ENCODE results near the gene CRIM1.

CRIM1 gene

DNA sequence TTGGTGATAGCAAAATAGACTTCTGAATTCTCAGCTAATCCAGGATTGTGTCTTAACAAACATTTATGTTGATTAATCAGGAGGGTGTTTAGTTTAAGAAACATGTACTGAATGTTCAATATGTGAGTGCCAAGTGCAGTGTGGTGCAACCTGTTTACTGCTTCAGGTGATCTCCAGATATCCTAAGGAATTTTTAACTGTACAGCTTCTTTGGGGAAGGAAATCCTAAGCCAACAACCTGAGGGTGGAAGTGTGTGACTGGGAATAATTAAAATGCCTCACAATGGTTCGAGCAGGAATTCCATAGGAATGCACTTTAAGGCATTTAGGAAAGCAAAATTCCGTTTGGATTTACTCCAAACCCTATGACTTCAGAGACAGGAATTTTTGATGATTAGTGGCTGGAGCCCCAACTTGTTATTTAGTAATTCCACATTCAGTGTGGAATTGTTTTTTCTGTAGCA lies 16.4 kb downstream of the CRIM1 start:
- DNase-seq, result no peak

DNA sequence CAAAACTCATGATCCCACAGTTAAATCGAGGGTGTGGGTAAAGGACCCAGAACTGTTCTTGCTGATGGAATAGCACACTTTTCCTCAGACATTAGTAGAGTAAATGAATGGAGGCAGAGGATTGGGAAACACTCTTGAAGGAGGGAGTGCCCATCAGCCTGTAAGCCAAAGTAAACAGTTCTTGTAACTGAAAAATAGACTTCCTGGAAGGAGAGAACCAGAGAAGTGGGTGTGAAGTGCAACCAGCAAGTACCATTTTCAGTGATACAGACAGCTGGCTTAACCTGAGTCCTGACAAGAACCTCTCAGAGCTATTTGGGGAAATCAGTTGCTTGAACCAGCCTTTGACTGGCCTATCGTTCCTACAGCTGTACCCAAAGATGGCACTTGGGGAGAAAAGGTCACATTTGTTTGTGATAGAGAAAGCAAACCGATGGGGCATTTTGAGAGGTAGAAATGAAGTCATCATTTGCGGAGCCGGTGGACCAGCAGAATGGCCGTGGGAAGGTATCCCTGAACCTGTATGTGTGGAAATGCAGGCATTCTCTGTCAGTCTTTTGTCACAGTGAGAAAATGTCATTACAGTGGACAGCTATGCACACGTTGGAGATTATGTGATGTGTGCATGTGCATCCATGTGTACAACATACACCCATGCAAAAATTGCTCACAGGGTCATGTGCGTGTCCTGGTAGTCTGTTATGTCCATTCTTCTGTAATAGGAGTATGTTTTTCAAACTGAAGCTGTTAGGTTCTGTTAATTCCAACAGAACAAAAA lies 17.8 kb downstream of the CRIM1 start:
- no peak for DNase-seq

DNA sequence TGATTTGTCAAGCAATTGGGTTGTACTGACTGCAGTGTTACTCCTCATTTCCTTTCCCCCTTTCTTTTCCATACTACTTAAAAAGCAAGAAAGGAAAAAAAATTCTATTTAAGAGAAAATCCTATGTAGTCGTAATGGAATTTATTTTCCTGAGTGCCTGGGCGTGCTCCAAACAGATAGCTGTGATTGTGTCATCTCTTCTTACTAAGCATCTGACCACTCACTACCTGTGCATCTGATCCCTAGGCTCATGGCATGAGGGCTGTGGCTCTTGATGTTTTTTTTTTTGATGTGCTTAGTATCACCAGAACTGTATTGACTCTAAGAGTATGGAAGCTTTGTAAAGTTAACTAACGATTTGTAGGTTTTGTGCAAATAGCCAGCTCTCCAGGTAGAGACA lies 19.0 kb downstream of the CRIM1 start:
- DNase-seq, result no peak

DNA sequence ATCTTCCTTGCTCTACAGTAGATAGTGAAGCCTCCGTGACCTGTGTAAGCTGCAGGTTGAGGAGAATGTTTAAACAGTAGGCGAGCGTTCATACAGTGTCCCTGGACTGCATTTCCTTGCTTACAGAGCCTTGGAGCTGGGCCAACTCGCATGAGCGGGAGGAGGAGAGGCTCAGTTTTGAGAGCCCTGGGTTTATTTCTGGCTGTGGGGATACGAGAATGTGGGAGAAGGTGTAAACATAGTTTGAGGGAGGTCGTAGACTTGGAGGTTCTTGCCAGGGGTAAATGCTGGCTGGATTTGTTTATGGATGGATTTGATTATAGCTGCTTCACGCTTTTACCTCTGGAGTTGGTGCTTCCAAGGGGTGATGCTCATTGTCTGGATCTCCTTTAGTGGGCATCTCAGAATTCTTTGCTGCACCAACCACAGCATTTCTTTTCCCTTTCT lies 20.8 kb downstream of the CRIM1 start:
- DNase-seq, result peak in 2 of 4 experiments; percentile 15 to 36

DNA sequence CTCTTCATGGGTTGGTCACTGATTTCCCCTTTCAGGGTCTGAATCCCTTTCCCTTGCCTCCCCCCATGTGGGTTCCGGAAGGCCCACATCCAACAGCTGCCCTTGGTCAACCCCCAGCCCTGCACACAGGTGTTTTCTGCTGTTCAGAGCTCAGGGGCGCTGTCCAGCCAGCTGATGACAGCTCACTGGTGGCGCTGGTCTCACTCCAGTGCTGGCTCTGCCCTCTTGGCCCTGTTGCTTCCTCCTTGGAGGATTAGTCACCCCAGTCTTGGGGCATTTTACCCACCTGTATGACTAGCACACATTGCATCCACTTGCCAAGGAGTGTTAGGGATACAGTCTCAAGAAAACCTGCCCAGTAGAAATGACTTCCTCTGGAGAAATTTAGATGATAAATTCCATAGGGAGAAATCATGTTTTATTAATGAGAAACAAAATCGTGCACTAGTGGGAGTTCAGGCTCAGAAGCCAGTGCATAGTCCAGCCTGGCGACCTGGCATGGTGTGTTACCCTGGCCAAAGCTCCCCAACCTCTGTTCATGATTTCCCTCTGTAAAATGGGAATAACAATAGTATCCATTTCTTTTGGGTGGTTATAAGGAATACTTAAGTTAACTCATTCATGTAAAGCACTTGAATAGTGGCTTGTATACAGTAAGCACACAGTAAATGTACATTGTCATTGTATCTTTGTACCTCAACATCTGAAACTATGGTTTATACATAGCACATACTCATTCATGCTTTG lies 21.6 kb downstream of the CRIM1 start:
- no peak for DNase-seq

DNA sequence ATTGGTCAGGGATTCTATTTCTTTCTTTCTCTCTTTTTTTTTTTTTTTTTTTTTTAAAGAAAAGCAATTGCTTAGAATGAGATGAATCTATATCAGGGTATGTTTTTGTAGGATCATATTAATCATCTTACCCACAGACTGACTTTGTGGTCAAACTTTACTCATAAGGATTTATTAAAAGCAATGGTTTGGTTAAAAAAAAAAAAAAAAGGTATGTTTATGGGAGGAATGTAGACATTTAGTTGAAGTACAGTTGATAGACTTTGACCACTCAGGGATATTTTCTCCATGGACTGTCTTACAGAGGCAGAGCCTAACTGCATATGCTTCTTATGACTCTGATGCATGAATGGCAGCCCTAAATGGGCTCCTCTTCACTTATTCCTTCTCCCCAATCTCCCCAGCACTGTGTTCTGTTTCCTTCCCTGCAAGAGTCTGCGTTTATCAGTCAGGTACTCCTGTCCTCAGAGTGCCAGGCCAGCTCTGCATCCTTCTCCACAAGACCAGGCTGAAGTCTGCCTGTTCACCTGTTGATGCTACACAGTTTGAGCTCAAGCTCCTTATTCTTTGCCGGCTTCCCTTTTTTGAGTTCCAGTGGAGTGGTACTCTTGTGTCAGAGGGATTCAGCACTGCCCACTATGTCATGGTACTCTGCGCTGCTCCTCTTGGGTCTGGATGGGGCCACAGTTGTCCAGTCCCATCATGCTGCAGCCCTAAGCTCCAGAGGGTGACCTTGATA lies 24.3 kb downstream of the CRIM1 start:
- DNase-seq, result no peak

DNA sequence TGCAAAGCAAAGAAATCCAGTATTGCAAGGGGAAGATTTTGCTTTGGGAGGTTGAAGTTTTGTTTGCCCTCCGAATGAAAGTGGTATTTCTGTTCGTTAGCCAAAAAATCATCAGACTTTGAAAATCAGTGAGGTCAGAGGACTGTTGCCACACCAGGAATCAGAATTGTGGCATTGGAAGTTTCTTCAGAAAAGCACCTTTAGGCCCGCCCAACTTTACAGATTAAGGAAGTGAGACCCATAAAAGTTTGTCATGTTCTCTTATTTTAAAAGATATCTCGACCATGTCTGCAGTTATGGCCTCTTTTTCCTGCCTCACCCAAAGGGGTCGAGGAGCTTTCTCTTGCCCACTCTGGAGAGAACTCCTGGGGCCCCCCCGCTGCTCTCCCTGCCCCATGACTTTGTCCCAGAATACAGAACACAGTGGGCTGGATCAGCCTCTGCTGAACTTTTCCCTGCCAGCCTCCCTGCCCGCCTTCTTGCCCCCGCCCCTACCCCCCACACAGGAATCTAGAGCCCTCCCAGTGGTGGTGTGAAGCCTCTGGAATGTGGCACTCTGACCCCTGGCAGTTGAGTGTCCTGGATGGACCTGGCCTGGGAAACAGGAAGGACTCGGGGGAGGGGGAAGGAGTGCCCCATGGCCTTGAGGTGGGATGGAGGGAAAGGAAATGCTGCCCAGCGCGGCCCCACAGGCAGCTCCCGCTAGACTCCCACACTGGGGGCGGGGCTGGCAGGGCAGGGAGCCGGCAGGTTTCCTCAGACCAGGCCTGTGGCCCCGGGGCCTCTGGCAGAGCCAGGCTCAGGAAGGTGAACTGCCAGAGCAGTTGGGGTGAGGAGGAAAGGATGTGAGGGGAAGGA lies 25.3 kb downstream of the CRIM1 start:
- peak; percentile 6 to 53 (median 23) for DNase-seq

DNA sequence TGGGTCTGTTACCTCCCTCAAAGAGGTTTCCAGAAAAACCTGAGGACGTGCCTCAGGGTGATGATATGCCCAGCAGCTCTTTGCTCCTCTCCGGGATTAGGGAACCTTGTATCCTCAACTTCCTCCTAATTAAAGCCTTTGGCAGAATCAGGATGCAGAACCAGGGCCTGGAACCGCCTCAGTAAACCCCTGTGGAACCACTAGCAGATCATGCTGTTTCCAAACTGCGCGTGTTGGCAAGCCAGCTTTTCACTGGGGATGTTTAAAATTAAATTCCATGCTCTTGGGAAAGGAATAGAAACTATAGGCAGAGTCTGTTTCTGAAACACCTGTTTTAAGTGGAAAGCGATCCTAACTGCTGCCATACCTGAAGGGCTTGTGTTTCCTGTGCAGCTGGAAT lies 26.4 kb downstream of the CRIM1 start:
- DNase-seq, result peak in 1 of 4 experiments; percentile 6

DNA sequence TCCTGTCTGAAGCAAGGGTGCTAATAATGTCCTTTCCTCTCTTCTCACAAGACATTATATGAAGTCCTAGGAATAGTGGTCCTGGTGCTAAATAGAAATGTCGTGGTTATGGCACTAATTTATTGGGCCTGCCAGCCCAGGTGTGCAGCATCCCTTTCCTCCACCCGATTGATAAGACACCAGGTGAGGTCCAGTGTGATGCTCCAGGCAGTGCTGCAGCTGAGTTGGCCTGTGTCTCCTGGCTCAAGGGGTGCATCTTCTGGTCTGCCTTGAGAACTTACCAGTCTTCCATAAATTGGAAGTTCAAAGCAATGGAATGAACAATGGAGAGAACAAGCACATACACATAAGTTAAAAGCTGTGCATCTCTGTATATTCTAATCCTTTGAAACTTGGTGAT lies 26.9 kb downstream of the CRIM1 start:
- no peak for DNase-seq

DNA sequence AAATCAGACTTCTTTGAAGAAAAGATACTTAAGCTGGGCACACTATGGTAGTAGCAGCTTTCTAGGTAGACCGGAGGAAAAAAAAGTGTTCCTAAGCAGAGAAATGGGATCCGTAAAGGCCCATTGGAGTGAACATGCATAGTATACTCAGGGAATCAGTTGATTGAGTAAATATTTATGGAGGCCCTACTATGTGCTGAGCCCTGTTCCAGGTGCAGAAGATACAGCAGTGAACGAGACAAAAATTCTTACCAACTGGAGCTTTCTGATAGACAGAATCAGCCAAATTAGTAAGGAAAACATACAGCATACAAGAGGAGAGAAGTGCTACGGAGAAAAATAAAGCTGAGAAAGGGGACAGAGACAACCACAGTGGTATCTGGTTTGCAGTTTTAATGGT lies 28.1 kb downstream of the CRIM1 start:
- no peak for DNase-seq

DNA sequence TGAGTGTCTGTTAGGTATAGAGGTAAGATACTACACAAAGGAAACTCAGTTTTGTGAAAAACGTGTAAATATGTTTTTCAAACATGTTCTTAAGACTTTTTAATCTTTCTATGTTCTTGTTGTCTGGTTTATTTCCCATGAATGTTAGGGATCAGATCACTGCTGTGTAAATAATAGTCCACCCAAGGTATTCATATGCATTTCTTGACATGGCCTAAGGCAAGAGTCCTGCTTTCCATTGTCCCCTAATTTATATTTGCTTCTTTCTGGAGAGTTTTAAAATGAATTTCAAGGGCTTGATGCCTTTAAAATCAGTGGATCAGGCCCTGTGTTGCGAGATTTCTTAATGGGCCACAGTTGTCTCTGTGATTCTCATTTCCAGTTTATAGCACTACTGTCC lies 28.9 kb downstream of the CRIM1 start:
- DNase-seq, result no peak

DNA sequence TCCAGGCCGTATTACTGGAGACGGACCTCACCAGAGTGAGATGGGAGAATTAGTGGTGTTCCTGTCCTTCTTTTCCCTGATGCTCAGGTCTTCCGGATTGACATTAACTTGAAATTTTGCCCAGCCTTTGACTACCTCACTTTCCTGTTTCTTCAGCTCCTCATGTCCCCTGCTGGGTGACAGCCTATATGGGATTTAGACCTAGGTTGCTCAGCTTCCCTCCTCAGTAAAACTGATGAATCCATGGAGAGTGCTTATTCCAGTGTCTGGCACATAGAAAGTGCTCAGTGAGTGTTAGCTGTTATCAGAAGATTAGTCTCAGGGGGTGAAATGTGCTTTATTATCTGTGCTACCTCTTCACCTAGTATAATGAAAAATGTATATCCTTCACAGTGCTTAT lies 30.0 kb downstream of the CRIM1 start:
- DNase-seq, result no peak

DNA sequence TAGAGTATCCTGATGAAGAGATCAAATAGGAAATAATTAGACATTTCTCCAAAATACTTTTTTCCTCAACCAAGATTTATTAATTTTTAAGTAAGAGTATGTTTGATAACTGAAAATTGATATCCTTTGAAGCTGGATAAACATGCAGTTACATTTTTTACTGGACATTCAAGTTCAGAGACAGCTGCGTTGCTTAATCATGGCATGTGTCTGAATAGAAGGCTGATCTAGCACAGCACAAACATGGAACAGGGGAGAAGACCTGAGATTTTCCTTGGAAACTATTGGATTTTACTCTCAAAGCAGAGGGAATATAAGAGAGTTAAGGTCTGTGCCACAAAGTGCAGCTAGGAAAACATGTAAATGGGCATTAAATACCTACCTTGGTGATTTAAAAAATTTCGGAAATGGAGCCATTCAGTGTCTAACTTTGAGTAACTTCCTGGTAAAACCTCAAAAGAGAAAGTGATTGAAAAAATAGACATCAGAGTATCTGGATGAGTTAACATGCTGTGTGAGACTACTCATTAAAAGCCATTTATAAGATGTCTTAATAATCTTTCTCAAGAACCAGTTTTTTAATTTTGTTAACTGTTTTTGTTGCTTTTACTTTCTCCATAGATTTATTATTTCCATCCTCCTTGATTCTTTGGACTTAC lies 31.8 kb downstream of the CRIM1 start:
- DNase-seq, result no peak

DNA sequence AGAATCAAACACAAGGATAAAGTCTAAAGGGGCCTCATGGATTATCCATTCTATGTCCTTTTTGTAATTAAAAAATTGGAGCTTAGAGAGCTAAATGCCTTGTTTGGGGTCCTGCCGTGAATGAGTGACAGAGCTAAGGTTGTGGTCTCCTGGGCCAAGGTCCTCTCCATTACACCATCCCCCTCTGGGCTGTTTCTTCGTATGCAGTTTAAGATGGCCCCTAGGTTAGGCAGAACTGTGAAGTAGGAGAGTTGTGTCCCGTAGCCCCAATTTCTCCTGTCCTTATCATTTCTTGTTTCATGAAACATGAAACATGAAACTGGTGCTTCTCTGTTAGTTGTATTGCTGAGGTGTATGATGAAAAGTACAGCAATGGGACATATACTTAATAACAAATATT lies 32.9 kb downstream of the CRIM1 start:
- no peak for DNase-seq

DNA sequence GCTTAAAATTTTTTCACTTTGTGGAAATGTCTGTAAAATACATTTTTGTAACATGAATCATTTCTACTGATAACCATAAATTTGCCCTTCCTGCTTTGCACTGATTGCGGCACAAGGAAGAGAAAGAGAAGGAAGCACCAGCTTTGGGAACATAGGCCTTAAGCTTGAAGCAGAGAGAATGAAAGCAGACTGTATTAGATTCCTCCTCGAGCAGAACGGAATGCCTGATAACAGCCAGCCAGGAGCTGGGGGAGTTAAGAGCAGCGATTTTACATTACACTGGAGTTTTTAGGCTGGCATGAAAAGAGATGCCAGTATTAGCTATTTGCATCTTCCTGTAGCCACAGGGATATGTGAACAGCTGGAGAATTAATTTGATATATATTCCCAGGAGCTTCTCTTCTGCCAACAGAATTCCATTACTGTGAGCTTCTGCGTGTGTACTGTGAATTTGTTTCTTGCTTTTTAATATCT lies 33.5 kb downstream of the CRIM1 start:
- DNase-seq, result no peak

DNA sequence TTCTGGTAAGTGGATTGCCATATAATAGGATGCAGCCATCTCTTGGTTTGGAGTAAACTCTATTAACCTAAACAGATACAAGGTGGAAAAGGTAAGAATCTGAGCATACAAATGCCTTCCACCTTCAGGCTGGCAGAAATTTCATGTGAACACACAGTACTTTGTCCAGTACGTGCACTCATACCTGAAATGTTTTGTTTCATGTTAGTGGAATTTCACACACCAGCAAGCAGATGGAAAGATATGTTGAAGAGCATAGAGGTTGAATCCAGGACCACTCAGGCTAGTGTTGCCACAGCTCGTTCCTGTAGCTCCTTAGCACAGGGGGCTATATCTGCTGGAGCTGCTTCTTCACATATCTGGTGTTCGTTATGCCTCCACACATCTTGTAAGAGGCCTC lies 34.0 kb downstream of the CRIM1 start:
- DNase-seq, result no peak

DNA sequence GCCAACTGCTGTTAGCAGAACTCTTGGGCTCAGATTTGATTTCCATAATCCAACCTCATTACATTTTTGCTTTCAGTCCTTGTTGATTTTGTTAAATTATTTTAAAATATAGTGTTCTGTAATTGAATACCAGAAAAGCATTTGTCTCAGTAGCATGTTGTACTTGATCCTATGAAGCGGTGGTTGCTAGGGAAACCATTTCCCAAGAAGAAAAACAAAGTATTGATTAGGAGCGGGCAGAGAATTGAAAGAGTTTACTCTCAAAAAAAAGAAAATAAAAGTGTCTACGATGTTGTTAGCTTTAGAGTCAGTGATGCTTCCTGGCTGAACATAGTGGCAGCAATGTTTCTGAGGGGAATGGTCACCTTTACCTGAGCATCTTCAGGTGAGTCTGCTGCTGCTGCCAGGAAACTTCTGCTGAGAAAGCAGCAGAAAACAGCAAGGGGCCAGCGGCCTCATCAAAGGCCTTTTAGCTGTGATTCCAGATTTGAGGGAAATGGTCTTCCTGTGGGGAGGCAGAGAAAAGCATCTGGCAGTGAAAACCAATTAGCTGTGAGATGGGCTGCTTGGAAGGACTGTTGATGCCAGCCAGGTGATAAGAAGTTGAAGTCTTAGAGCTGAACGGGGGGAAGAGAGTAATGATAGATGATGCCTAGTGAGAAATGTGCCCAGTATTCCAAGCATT lies 37.1 kb downstream of the CRIM1 start:
- no peak for DNase-seq

DNA sequence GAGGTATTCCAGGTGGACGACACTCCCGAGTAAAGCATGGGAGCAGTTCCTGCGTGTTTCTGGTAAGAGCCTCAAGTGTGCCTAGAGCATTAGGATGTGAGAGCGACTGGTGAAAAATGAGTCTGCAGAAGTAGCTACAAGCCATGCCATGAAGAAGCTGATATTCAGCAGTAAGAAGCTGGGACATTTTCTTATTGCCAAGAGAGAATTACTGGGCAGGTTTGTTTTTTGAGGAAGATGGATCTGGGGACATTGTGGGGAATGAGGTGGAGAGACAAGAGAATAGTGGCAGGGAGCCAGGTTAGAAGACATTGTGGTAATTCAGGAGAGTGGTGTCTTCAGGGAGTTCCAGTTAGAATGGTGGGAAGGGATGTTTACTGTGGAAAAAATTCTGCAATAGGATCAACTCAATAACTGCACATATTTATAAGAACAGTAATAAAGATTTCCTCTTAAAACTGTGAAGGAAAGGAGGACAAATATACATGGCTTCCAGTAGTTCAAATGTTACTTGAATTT lies 38.2 kb downstream of the CRIM1 start:
- DNase-seq, result no peak

DNA sequence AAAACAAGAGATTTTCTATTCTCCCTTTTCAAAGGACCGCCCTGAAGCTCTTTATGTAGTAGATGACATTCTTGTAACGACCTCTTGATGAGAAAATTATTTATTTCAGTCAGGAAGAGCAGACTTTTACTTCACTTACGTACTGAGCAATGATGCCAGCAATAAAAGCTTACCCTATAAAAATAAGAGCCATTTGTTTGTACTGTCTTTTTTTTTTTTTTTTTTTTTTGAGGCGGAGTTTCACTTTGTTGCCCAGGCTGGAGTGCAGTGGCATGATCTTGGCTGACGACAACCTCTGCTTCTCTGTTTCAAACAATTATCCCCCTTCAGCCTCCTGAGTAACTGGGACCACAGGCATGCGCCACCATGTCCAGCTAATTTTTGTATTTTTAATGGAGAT lies 39.2 kb downstream of the CRIM1 start:
- DNase-seq, result no peak

DNA sequence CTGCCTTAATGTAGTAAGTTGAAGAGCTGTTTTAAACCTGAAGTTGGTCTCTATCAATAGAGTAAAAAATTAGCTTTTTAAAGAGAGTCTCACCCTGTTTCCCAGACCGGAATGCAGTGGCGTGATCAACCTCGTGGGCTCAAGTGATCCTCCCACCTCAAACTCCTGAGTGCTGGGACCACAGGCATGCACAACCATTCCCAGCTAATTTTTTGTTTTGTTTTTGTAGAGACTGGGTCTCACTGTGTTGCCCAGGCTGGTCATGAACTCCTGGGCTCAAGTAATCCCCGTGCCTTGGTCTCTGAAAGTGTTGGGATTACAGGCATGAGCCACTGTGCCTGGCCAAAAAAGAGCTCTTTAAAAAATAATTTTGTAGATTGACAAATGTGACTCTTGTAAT lies 40.3 kb downstream of the CRIM1 start:
- DNase-seq, result no peak

Data from suppressor macrophage (primary cell).